Uterus (tissue), 4 donors: Measurements from ENCODE around the gene SPNS2. TPM values are rescaled to one million over a fixed set of nuclear protein-coding genes. Genes with fewer than 3 reads are reported as not detected.

ENCODE experiments used
- DNase-seq, 2 donors: peaks; one replicate each; pipeline ENCODE4 v3.0.0-alpha.2; 2019 to 2020
- H3K27ac ChIP-seq, 2 donors: fragments of 200-600 bp; sonication (generic); 1 replicate in 1 of 2; 2 replicates in 1 of 2; pipeline ENCODE4 v1.5.1; 2016 to 2018
- H3K27me3 ChIP-seq, 2 donors: fragments of 200-600 bp; sonication (generic); one replicate each; pipeline ENCODE4 v1.5.1; 2018 to 2019; ENCODE audit warnings: control low read depth in 1 of 2
- H3K36me3 ChIP-seq, 2 donors: fragments of 200-600 bp; sonication (generic); one replicate each; pipeline ENCODE4 v1.5.1; 2019; ENCODE audit warnings: control low read depth in 1 of 2
- H3K4me1 ChIP-seq, 2 donors: fragments of 200-600 bp; sonication (generic); one replicate each; pipeline ENCODE4 v1.5.1; 2018 to 2019; ENCODE audit warnings: control low read depth in 1 of 2
- H3K4me3 ChIP-seq, 2 donors: fragments of 200-600 bp; sonication (generic); 1 replicate in 1 of 2; 2 replicates in 1 of 2; pipeline ENCODE4 v1.5.1; 2018 to 2019; ENCODE audit warnings: mild to moderate bottlenecking in 1 of 2
- H3K9me3 ChIP-seq, 2 donors: fragments of 200-600 bp; sonication (generic); one replicate each; pipeline ENCODE4 v1.5.1; 2019; ENCODE audit warnings: control low read depth in 1 of 2
- POLR2A ChIP-seq, 2 donors: fragments of 450-650 bp; IDR thresholded peaks; one replicate each; pipeline ENCODE4 v1.6.1; 2016; ENCODE audit warnings: antibody characterized with exemption in 2 of 2, mild to moderate bottlenecking in 1 of 2, moderate library complexity in 1 of 2
- intact Hi-C: fragments of 100-400 bp; cut with DNase I; formaldehyde crosslinking; loops from one replicate; pipeline ENCODE4 v1.15.1; 2023; ENCODE audit warnings: low total_unique reads
- total RNA-seq, 4 donors: library from RNA; depleted of rRNA in 3 of 4; stranded (reverse); fragments of >200 nt in 3 of 4; gene quantifications; one replicate each; pipeline versions ENCODE4 v1.1.0 to v1.2.4, GENCODE V29; 2014 to 2023
- TF ChIP-seq, protein P1 (sequence below), 4 experiments: fragments of 200-600 bp in 2 of 4; fragments of 450-650 bp in 2 of 4; sonication (generic) in 2 of 4; IDR thresholded peaks; one replicate each; pipeline ENCODE4 v1.5.1; 2016 to 2019; ENCODE audit warnings: antibody characterized with exemption in 4 of 4, mild to moderate bottlenecking in 2 of 4, moderate library complexity in 1 of 4
- donor health status: DM: yes; HTN: yes; CAD: no.

SPNS2 gene
- total RNA-seq, 4 donors from 2014 or later: 3.8 to 40.5 (median 13.6) TPM

DNA sequence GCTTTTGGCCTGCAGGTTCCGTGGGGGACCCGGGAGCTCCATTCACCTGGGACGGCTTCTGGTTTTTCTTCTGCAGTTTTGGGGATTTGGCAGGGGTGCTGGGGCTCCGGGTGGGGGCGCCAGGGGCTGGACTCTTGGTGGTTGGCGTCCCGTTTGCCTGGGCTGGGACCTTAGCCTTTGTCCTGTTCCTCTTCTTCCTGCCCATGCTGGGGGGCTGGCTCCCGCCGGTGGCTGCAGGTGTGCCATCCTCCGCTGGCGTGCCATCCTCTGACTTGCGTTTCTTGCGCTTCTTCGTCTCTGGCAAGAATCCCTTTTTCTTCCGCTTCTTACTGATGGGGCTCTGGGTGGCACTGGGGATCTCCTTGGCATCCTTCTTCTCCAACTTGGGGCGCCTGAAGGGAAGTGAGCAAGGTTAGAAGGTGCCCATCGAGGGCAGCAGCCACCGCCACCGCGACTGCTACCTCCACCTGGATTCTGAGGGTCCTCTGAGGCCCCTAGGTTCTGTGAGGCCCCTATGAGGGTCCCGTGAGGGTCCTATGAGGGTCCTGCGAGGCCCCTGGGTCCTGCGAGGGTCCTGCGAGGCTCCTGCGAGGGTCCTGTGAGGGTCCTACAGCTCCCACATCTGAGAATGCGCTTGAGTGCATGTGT lies 41.0 kb downstream of the SPNS2 start:
- TF ChIP-seq, protein P1, sequence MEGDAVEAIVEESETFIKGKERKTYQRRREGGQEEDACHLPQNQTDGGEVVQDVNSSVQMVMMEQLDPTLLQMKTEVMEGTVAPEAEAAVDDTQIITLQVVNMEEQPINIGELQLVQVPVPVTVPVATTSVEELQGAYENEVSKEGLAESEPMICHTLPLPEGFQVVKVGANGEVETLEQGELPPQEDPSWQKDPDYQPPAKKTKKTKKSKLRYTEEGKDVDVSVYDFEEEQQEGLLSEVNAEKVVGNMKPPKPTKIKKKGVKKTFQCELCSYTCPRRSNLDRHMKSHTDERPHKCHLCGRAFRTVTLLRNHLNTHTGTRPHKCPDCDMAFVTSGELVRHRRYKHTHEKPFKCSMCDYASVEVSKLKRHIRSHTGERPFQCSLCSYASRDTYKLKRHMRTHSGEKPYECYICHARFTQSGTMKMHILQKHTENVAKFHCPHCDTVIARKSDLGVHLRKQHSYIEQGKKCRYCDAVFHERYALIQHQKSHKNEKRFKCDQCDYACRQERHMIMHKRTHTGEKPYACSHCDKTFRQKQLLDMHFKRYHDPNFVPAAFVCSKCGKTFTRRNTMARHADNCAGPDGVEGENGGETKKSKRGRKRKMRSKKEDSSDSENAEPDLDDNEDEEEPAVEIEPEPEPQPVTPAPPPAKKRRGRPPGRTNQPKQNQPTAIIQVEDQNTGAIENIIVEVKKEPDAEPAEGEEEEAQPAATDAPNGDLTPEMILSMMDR (IDR thresholded peaks at IDR 0.05): no peak
- Histone ChIP-seq H3K27me3 (no peaks in the 10 kb centered on the region), H3K27ac (no peak overlapping the region), H3K4me1 (peaks cover 0 to 13% of the 10 kb centered on the region in 2 donors), H3K36me3 (no peaks in the 10 kb centered on the region), H3K9me3 (no peaks in the 10 kb centered on the region), H3K4me3 (no peak overlapping the region)
- no peak for DNase-seq
- intact Hi-C loops: no loop called here

DNA sequence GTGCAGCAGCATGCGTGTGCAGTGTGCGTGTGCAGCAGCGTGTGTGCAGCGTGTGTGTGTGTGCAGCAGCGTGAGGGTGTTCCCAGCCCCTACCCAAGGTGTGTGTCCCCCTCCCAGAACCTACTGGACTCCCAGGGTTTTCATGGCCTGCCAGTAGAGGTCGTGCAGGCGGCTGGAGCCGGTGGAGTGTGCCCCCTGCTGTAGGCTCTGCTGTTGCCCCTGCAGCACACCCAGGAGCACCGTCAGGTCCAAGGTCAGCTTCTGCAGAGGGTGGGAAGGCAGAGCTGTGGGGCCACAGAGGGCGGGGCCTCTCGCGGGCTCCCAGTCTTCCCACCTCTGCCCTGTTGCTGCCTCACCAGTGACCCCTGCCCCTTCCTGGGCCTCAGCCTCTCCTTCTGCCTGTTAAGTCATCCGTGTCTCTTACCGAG lies 41.6 kb downstream of the SPNS2 start:
- H3K36me3 ChIP-seq: no peaks in the 10 kb centered on the region
- no peaks in the 10 kb centered on the region for H3K27me3 ChIP-seq
- no peak for TF ChIP-seq POLR2A (IDR thresholded peaks at IDR 0.05)
- TF ChIP-seq, protein P1 (IDR thresholded peaks at IDR 0.05): no peak
- H3K4me1 ChIP-seq: peaks cover 0 to 13% of the 10 kb centered on the region in 2 donors
- DNase-seq: no peak
- intact Hi-C loops: no loop called here
- no peak overlapping the region for H3K4me3 ChIP-seq
- no peak overlapping the region for H3K27ac ChIP-seq
- no peaks in the 10 kb centered on the region for H3K9me3 ChIP-seq

DNA sequence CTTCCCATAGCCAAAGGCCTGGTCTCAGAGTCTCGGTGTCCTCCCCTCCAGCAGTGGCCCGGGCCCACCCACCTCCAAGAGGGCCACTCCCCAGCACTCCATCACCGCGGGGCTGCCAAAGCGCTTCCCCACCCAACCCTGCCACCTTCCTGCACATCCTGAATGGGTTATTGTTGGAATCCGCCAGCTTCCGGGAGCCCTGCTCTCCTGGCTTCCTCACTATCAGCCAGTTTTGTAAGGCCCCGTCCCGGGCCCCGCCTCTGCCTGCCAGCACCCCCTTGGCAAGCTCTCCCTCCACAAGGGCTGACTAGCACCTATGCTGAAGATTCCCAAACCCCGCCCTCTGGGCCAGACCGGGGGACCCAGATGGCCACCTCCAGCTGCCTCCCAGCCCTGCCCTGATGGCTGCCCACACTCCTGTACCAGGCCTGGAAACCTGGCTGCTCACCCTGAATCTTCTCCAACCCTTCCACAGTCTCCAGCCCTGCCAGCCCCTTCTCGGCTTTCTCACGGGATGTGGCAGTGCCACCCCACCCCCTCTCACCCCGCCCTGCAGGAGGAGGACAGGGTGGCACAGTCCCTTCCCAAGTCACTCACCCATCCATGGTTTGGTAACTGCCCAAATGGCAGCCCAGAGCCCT lies 42.1 kb downstream of the SPNS2 start:
- TF ChIP-seq POLR2A (IDR thresholded peaks at IDR 0.05): no peak
- TF ChIP-seq, protein P1 (IDR thresholded peaks at IDR 0.05): no peak
- H3K27ac ChIP-seq: peak overlapping the region in 1 of 2 donors; percentile 33
- no peaks in the 10 kb centered on the region for H3K27me3 ChIP-seq
- no peaks in the 10 kb centered on the region for H3K9me3 ChIP-seq
- no peaks in the 10 kb centered on the region for H3K36me3 ChIP-seq
- H3K4me3 ChIP-seq: no peak overlapping the region
- peaks cover 0 to 10% of the 10 kb centered on the region in 2 donors for H3K4me1 ChIP-seq
- DNase-seq: peak in 1 of 2 donors; percentile 63
- intact Hi-C loops: no loop called here

DNA sequence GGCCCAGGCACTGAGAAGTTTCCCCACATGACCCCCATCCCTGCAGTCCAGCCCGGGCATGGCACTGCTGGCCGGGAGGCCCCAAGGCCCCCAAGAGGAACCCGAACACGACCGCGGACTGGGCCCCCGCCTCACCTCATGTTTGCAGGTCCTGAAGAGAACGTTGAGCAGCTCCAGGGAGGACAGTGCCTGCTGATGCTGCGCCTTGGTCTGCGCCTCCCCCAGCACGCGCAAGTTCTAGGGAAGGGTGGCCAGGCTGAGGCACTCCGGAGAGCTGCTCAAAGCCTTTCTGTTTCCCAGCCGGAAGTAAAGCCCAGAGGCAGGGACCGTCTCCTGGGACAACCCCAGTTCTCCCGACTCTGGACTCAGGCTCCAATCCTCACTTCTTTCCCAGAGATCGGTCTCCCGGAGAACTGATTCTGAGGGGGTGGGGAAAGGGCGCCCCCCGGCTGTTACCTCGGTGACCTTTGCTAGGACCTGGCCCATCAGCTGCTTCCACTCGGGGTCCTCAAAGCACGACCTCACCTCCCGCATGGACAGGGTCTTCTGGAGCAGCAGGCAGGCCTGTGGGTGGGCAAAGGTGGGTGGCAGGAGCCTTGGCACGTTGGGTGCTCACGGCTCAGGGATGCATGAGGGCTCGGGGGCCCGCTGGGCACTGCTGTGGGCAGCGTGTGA lies 42.8 kb downstream of the SPNS2 start:
- Histone ChIP-seq H3K27me3 (no peaks in the 10 kb centered on the region), H3K4me3 (no peak overlapping the region), H3K36me3 (no peaks in the 10 kb centered on the region), H3K27ac (peak overlapping the region in 1 of 2 donors; percentile 33), H3K9me3 (no peaks in the 10 kb centered on the region), H3K4me1 (peaks cover 0 to 3% of the 10 kb centered on the region in 2 donors)
- TF ChIP-seq POLR2A (IDR thresholded peaks at IDR 0.05): no peak
- TF ChIP-seq, protein P1 (IDR thresholded peaks at IDR 0.05): no peak
- intact Hi-C loops: no loop called here
- no peak for DNase-seq
